T-cell (primary cell): ENCODE results near the gene STK35. TPM values are rescaled to one million over a fixed set of nuclear protein-coding genes. Genes with fewer than 3 reads are reported as not detected.

Experiments
- ATAC-seq, 4 experiments: fragments of 200-7000 bp in 3 of 4; fragments of 150-1000 bp in 1 of 4; cut with Tn5 transposase; replicated peaks in 1 of 4; 1 replicate in 3 of 4; 2 replicates in 1 of 4; pipeline ENCODE4 v1.10.0; 2021; ENCODE audit warnings: moderate library complexity in 3 of 4, mild to moderate bottlenecking in 2 of 4, moderate number of reproducible peaks in 1 of 4
- CTCF ChIA-PET, 2 donors: fragments of 300-600 bp; sonication (Branson Sonifier 250); formaldehyde crosslinking; loops; one replicate each; lab custom pipeline; 2022; ENCODE audit warnings: antibody characterized with exemption in 2 of 2; lab: Charles Lee
- POLR2A ChIA-PET, 2 donors: fragments of 300-600 bp; sonication (Branson Sonifier 250); formaldehyde crosslinking; loops; one replicate each; lab custom pipeline; 2022; ENCODE audit warnings: antibody characterized with exemption in 2 of 2; lab: Charles Lee
- DNase-seq, 35 experiments: peaks; one replicate each; pipeline versions ENCODE4 v3.0.0 to v3.0.0-alpha.2; 2013 to 2023
- H3K27ac ChIP-seq: one replicate; pipeline ENCODE4 v1.5.1; 2013; ENCODE audit warnings: low read length
- H3K27me3 ChIP-seq, 2 experiments: replicated peaks in 1 of 2; 1 replicate in 1 of 2; 2 replicates in 1 of 2; pipeline versions ENCODE4 v1.6.1 to v1.7.0; 2013; ENCODE audit warnings: low read length in 1 of 2, mixed read lengths in 1 of 2; ENCODE audit not compliant: control insufficient read depth in 2 of 2, insufficient read depth in 2 of 2; ENCODE audit errors: extremely low read depth in 1 of 2
- H3K36me3 ChIP-seq, 2 donors: 1 replicate in 1 of 2; 2 replicates in 1 of 2; pipeline versions ENCODE4 v1.6.1 to v1.7.0; 2013; ENCODE audit warnings: low read length in 1 of 2; ENCODE audit not compliant: control insufficient read depth in 2 of 2, insufficient read depth in 1 of 2; ENCODE audit errors: extremely low read depth in 1 of 2
- H3K4me1 ChIP-seq, 2 experiments: 1 replicate in 1 of 2; 2 replicates in 1 of 2; pipeline versions ENCODE4 v1.6.1 to v1.7.0; 2013; ENCODE audit warnings: low read length in 2 of 2, mixed read lengths in 1 of 2; ENCODE audit not compliant: insufficient read depth in 2 of 2, control insufficient read depth in 1 of 2; ENCODE audit errors: extremely low read depth in 1 of 2
- H3K4me3 ChIP-seq, 2 donors: 1 replicate in 1 of 2; 2 replicates in 1 of 2; pipeline versions ENCODE4 v1.5.1 to v1.7.0; 2013; ENCODE audit warnings: mild to moderate bottlenecking in 2 of 2, low read length in 1 of 2, moderate library complexity in 1 of 2; ENCODE audit not compliant: control insufficient read depth in 1 of 2; ENCODE audit errors: extremely low read depth in 1 of 2
- H3K9me3 ChIP-seq: 2 replicates; pipeline ENCODE4 v1.7.0; 2013
- H3K27ac Mint-ChIP-seq, 2 donors: one replicate each; pipeline ENCODE4 v1.8.0; 2020 to 2021; ENCODE audit warnings: mild to moderate bottlenecking in 2 of 2, mixed read lengths in 2 of 2
- H3K27me3 Mint-ChIP-seq, 2 donors: one replicate each; pipeline ENCODE4 v1.8.0; 2021 to 2022; ENCODE audit warnings: mixed read lengths in 2 of 2
- H3K36me3 Mint-ChIP-seq: one replicate; pipeline ENCODE4 v1.8.0; 2021; ENCODE audit warnings: mixed read lengths
- H3K4me1 Mint-ChIP-seq, 3 donors: one replicate each; pipeline ENCODE4 v1.8.0; 2020 to 2022; ENCODE audit warnings: mixed read lengths in 3 of 3, mild to moderate bottlenecking in 1 of 3
- H3K4me3 Mint-ChIP-seq, 3 donors: one replicate each; pipeline ENCODE4 v1.8.0; 2020 to 2022; ENCODE audit warnings: mild to moderate bottlenecking in 3 of 3, mixed read lengths in 3 of 3, moderate library complexity in 3 of 3
- H3K9me3 Mint-ChIP-seq, 3 donors: one replicate each; pipeline ENCODE4 v1.8.0; 2020 to 2022; ENCODE audit warnings: mixed read lengths in 3 of 3
- WGBS: methylation state at CpG from one replicate; pipeline ENCODE4 v1.1.5; 2013; ENCODE audit warnings: missing lambda C conversion rate; ENCODE audit not compliant: insufficient coverage; 5-methylcytosine and 5-hydroxymethylcytosine counted together
- total RNA-seq, 35 experiments: library from RNA in 6 of 35; stranded (reverse) in 6 of 35; fragments of 120-200 nt in 1 of 35; gene quantifications; one replicate each; pipeline versions ENCODE4 v1.2.1 to v1.2.4 and lab custom pipeline; 2013 to 2026

The STK35 gene
- total RNA-seq, 5 donors from 2014 or later (not counting 1 experiment from before 2014, with no cell fraction given), result 16.2 to 20.6 (median 19.3) TPM

GRCh38 chr20:2109425-2110210, 8.0 kb downstream of the STK35 start:
- Histone ChIP-seq H3K36me3 (peaks cover 3 to 7% of the 10 kb centered on the region in 2 donors), H3K4me1 (peaks cover 33 to 60% of the 10 kb centered on the region in 2 experiments), H3K9me3 (no peaks in the 10 kb centered on the region), H3K4me3 (peak overlapping the region in 1 of 2 donors; percentile 15), H3K27me3 (no peaks in the 10 kb centered on the region), H3K27ac (no peak overlapping the region)
- Mint-ChIP-seq H3K4me3 (peak overlapping the region in 1 of 3 donors; percentile 10), H3K4me1 (peaks cover 98 to 99% (median 98%) of the 10 kb centered on the region in 3 donors), H3K27me3 (no peaks in the 10 kb centered on the region), H3K36me3 (peaks cover 37% of the 10 kb centered on the region), H3K27ac (no peak overlapping the region), H3K9me3 (no peaks in the 10 kb centered on the region)
- no peak for DNase-seq
- no peak for ATAC-seq
- WGBS, result 90% methylated on average over 2 of the region's 6 CpGs
- ChIA-PET POLR2A (interaction anchor here in 1 of 2 donors (0.6 kb wide), 1 partner anchor 9 kb away, joined by 3 read pairs; no protein-coding TSS in a partner anchor), CTCF (no interaction called here)

GRCh38 chr20:2112910-2113309, 11.3 kb downstream of the STK35 start:
- DNase-seq (no peak), ATAC-seq (no peak)
- Histone ChIP-seq H3K9me3 (no peaks in the 10 kb centered on the region), H3K36me3 (peaks cover 0 to 24% of the 10 kb centered on the region in 2 donors), H3K4me1 (peaks cover 25 to 50% of the 10 kb centered on the region in 2 experiments), H3K27me3 (no peaks in the 10 kb centered on the region), H3K4me3 (no peak overlapping the region), H3K27ac (no peak overlapping the region)
- Mint-ChIP-seq H3K4me1 (peaks cover 83 to 95% (median 90%) of the 10 kb centered on the region in 3 donors), H3K27ac (no peak overlapping the region), H3K9me3 (no peaks in the 10 kb centered on the region), H3K4me3 (no peak overlapping the region), H3K27me3 (no peaks in the 10 kb centered on the region), H3K36me3 (peaks cover 27% of the 10 kb centered on the region)
- no CpG with 5 or more reads among the region's 4 CpGs for WGBS
- CTCF ChIA-PET, result no interaction called here
- POLR2A ChIA-PET, result interaction anchor here in 1 of 2 donors (1.1 kb wide), 1 partner anchor 10 kb away, joined by 4 read pairs; no protein-coding TSS in a partner anchor

- no peaks in the 10 kb centered on the region for H3K27me3 Mint-ChIP-seq
- Histone ChIP-seq H3K4me1 (peaks cover 18 to 45% of the 10 kb centered on the region in 2 experiments), H3K36me3 (peaks cover 0 to 33% of the 10 kb centered on the region in 2 donors), H3K27ac (no peak overlapping the region), H3K27me3 (no peaks in the 10 kb centered on the region), H3K9me3 (no peaks in the 10 kb centered on the region), H3K4me3 (no peak overlapping the region)
- H3K4me3 Mint-ChIP-seq, result peak overlapping the region in 1 of 3 donors; percentile 40
- no peaks in the 10 kb centered on the region for H3K9me3 Mint-ChIP-seq
- H3K27ac Mint-ChIP-seq, result no peak overlapping the region
- WGBS, result 98% methylated on average over 7 of the region's 9 CpGs
- ChIA-PET POLR2A (no interaction called here), CTCF (interaction anchor here in 1 of 2 donors (0.7 kb wide), 1 partner anchor 11 kb away, joined by 3 read pairs; no protein-coding TSS in a partner anchor)
- H3K4me1 Mint-ChIP-seq, result peaks cover 80 to 93% (median 88%) of the 10 kb centered on the region in 3 donors
- ATAC-seq, result no peak
- DNase-seq, result no peak
- peaks cover 34% of the 10 kb centered on the region for H3K36me3 Mint-ChIP-seq
Observed at GRCh38 chr20:2114127-2114959, 12.7 kb downstream of the STK35 start.

- Histone ChIP-seq H3K4me3 (no peak overlapping the region), H3K36me3 (peaks cover 0 to 33% of the 10 kb centered on the region in 2 donors), H3K27ac (no peak overlapping the region), H3K9me3 (no peaks in the 10 kb centered on the region), H3K27me3 (no peaks in the 10 kb centered on the region), H3K4me1 (peaks cover 11 to 42% of the 10 kb centered on the region in 2 experiments)
- Mint-ChIP-seq H3K9me3 (no peaks in the 10 kb centered on the region), H3K27me3 (no peaks in the 10 kb centered on the region), H3K4me1 (peaks cover 80 to 93% (median 88%) of the 10 kb centered on the region in 3 donors), H3K27ac (no peak overlapping the region), H3K36me3 (peaks cover 41% of the 10 kb centered on the region), H3K4me3 (peak overlapping the region in 1 of 3 donors; percentile 40)
- ATAC-seq (no peak), DNase-seq (no peak)
- WGBS, result no CpG with 5 or more reads among the region's 2 CpGs
- ChIA-PET POLR2A (interaction anchor here in 1 of 2 donors (0.8 kb wide), 1 partner anchor 11 kb away, joined by 3 read pairs; no protein-coding TSS in a partner anchor), CTCF (no interaction called here)
Observed at GRCh38 chr20:2114990-2115681, 13.5 kb downstream of the STK35 start.

GRCh38 chr20:2116170-2116940, 14.7 kb downstream of the STK35 start:
- Mint-ChIP-seq H3K27me3 (no peaks in the 10 kb centered on the region), H3K27ac (no peak overlapping the region), H3K9me3 (no peaks in the 10 kb centered on the region), H3K36me3 (peaks cover 46% of the 10 kb centered on the region), H3K4me3 (no peak overlapping the region), H3K4me1 (peaks cover 81 to 93% (median 89%) of the 10 kb centered on the region in 3 donors)
- ChIA-PET CTCF (no interaction called here), POLR2A (no interaction called here)
- H3K27me3 ChIP-seq, result no peaks in the 10 kb centered on the region
- H3K4me3 ChIP-seq, result no peak overlapping the region
- H3K4me1 ChIP-seq, result peaks cover 11 to 37% of the 10 kb centered on the region in 2 experiments
- no peak for DNase-seq
- H3K27ac ChIP-seq, result no peak overlapping the region
- no peak for ATAC-seq
- WGBS, result 96% methylated on average over 6 of the region's 9 CpGs
- H3K9me3 ChIP-seq, result no peaks in the 10 kb centered on the region
- H3K36me3 ChIP-seq, result peaks cover 0 to 30% of the 10 kb centered on the region in 2 donors
